Measurements from ENCODE around the gene ANKS3.

- TF ChIP-seq CTCF (IDR thresholded peaks at IDR 0.05 in 2 of 3, conservative IDR thresholded peaks at IDR 0.05 in 1 of 3; ENCODE audit: borderline replicate concordance in 1 of 3, insufficient read depth in 1 of 3, low read depth in 2 of 3, low read length in 2 of 3) (no peak), ATF3 (IDR thresholded peaks at IDR 0.05) (no peak), POLR2A (IDR thresholded peaks at IDR 0.05; ENCODE audit: borderline replicate concordance, extremely low read depth, insufficient read depth, insufficient read length) (no peak), CEBPB (IDR thresholded peaks at IDR 0.05; ENCODE audit: low read depth) (no peak), YY1 (IDR thresholded peaks at IDR 0.05; ENCODE audit: extremely low read depth, insufficient replicate concordance, low read depth, low read length) (no peak), POLR2AphosphoS5 (IDR thresholded peaks at IDR 0.05; ENCODE audit: low read depth, low read length) (no peak), ZNF274 (IDR thresholded peaks at IDR 0.05; ENCODE audit: low read depth, low read length) (no peak)
These were observed 32.1 kb downstream of the ANKS3 start for GRCh38 chr16:4701791-4702465.
